CD14-positive monocyte (primary cell): ENCODE results near the gene NXPH4. TPM values are rescaled to one million over a fixed set of nuclear protein-coding genes. Genes with fewer than 3 reads are reported as not detected.

ENCODE experiments used
- DNase-seq, 3 donors: peaks; one replicate each; pipeline ENCODE4 v3.0.0-alpha.2; 2011 to 2022
- H2AFZ ChIP-seq: 2 replicates; pipeline ENCODE4 v1.6.0; 2012; ENCODE audit warnings: mild to moderate bottlenecking, low read depth, low read length, inconsistent platforms; ENCODE audit not compliant: insufficient read depth, poor library complexity, severe bottlenecking
- H3K27ac ChIP-seq, 2 donors: 1 replicate in 1 of 2; 2 replicates in 1 of 2; pipeline ENCODE4 v1.5.1; 2012 to 2013; ENCODE audit warnings: low read length in 2 of 2, control low read depth in 1 of 2, inconsistent platforms in 1 of 2, low read depth in 1 of 2, mild to moderate bottlenecking in 1 of 2
- H3K27me3 ChIP-seq, 2 donors: one replicate each; pipeline versions ENCODE4 v1.6.0 to v1.6.1; 2011 to 2013; ENCODE audit warnings: low read length in 2 of 2; ENCODE audit not compliant: control insufficient read depth in 2 of 2, insufficient read depth in 2 of 2
- H3K36me3 ChIP-seq, 2 donors: replicated peaks in 1 of 2; 1 replicate in 1 of 2; 2 replicates in 1 of 2; pipeline versions ENCODE4 v1.5.1 to v1.6.1; 2012 to 2013; ENCODE audit warnings: low read length in 2 of 2, control low read depth in 1 of 2, inconsistent platforms in 1 of 2, mild to moderate bottlenecking in 1 of 2; ENCODE audit not compliant: insufficient read depth in 2 of 2, control insufficient read depth in 1 of 2
- H3K4me1 ChIP-seq, 2 donors: 1 replicate in 1 of 2; 2 replicates in 1 of 2; pipeline versions ENCODE4 v1.5.1 to v1.6.1; 2012 to 2013; ENCODE audit warnings: low read length in 2 of 2, control low read depth in 1 of 2, inconsistent platforms in 1 of 2, mild to moderate bottlenecking in 1 of 2, moderate library complexity in 1 of 2; ENCODE audit not compliant: insufficient read depth in 2 of 2, control insufficient read depth in 1 of 2
- H3K4me2 ChIP-seq: replicated peaks from 2 replicates; pipeline ENCODE3; 2012; ENCODE audit warnings: low read length, moderate library complexity, mild to moderate bottlenecking; ENCODE audit not compliant: poor library complexity, severe bottlenecking; ENCODE audit errors: extremely low read depth
- H3K4me3 ChIP-seq, 3 experiments: fragments of 200-600 bp in 1 of 3; sonication (generic) in 1 of 3; replicated peaks in 1 of 3; 1 replicate in 2 of 3; 2 replicates in 1 of 3; pipeline ENCODE4 v1.5.1; 2011 to 2013; ENCODE audit warnings: low read length in 3 of 3, mild to moderate bottlenecking in 3 of 3, control low read depth in 2 of 3, low read depth in 2 of 3, inconsistent platforms in 1 of 3, moderate library complexity in 1 of 3
- H3K79me2 ChIP-seq: 2 replicates; pipeline ENCODE4 v1.6.0; 2012; ENCODE audit warnings: mild to moderate bottlenecking, control low read depth, inconsistent platforms, low read length, moderate library complexity; ENCODE audit not compliant: insufficient read depth
- H3K9ac ChIP-seq: 2 replicates; pipeline ENCODE4 v1.6.0; 2017; ENCODE audit warnings: low read length, mild to moderate bottlenecking; ENCODE audit not compliant: insufficient read depth, poor library complexity, severe bottlenecking
- H3K9me3 ChIP-seq, 2 donors: replicated peaks in 1 of 2; 1 replicate in 1 of 2; 2 replicates in 1 of 2; pipeline versions ENCODE4 v1.5.1 to v1.6.1; 2012 to 2013; ENCODE audit warnings: low read length in 2 of 2, control low read depth in 1 of 2; ENCODE audit not compliant: control insufficient read depth in 1 of 2, insufficient read depth in 1 of 2
- H4K20me1 ChIP-seq: 2 replicates; pipeline ENCODE4 v1.6.0; 2012; ENCODE audit warnings: mild to moderate bottlenecking, low read length, control low read depth, moderate library complexity; ENCODE audit not compliant: insufficient read depth
- H3K27ac Mint-ChIP-seq, 7 donors: one replicate each; pipeline ENCODE4 v1.8.0; 2020; ENCODE audit warnings: mild to moderate bottlenecking in 7 of 7, mixed read lengths in 7 of 7, moderate library complexity in 6 of 7, inconsistent platforms in 2 of 7
- H3K27me3 Mint-ChIP-seq, 3 donors: one replicate each; pipeline ENCODE4 v1.8.0; 2021 to 2022; ENCODE audit warnings: low read depth in 3 of 3, mild to moderate bottlenecking in 3 of 3, mixed read lengths in 3 of 3, moderate library complexity in 3 of 3, inconsistent platforms in 1 of 3
- H3K36me3 Mint-ChIP-seq, 2 donors: one replicate each; pipeline ENCODE4 v1.8.0; 2020; ENCODE audit warnings: mixed read lengths in 2 of 2, inconsistent platforms in 1 of 2, mild to moderate bottlenecking in 1 of 2
- H3K4me1 Mint-ChIP-seq: one replicate; pipeline ENCODE4 v1.8.0; 2020; ENCODE audit warnings: mild to moderate bottlenecking, mixed read lengths
- H3K4me3 Mint-ChIP-seq, 2 donors: one replicate each; pipeline ENCODE4 v1.8.0; 2020; ENCODE audit warnings: mild to moderate bottlenecking in 2 of 2, mixed read lengths in 2 of 2, moderate library complexity in 1 of 2
- H3K9me3 Mint-ChIP-seq, 7 donors: one replicate each; pipeline ENCODE4 v1.8.0; 2020 to 2022; ENCODE audit warnings: mixed read lengths in 7 of 7, mild to moderate bottlenecking in 6 of 7, moderate library complexity in 6 of 7, inconsistent platforms in 2 of 7
- CTCF ChIP-seq: fragments of 200-600 bp; IDR thresholded peaks from one replicate; pipeline ENCODE4 v1.8.0; 2022; ENCODE audit warnings: antibody characterized with exemption, mild to moderate bottlenecking
- WGBS: methylation state at CpG from one replicate; pipeline ENCODE4 v1.1.5; 2013; ENCODE audit warnings: missing lambda C conversion rate; ENCODE audit not compliant: insufficient coverage; 5-methylcytosine and 5-hydroxymethylcytosine counted together
- intact Hi-C, 2 donors: fragments of 100-400 bp; cut with micrococcal nuclease; formaldehyde crosslinking; loops; one replicate each; pipeline versions ENCODE4 v1.15.0 to v1.15.1; 2023
- polyA plus RNA-seq, 3 donors: library from polyadenylated mRNA; depleted of rRNA in 1 of 3; unstranded in 2 of 3; stranded (reverse) in 1 of 3; fragments of 300-500 nt in 2 of 3; fragments of >200 nt in 1 of 3; fragmentation: Illumina TruSeq in 2 of 3; gene quantifications; 1 replicate in 2 of 3; 2 replicates in 1 of 3; pipeline ENCODE4 v1.2.3, GENCODE V29; 2012 to 2021

The NXPH4 gene
- polyA plus RNA-seq, 3 donors = not detected

DNA sequence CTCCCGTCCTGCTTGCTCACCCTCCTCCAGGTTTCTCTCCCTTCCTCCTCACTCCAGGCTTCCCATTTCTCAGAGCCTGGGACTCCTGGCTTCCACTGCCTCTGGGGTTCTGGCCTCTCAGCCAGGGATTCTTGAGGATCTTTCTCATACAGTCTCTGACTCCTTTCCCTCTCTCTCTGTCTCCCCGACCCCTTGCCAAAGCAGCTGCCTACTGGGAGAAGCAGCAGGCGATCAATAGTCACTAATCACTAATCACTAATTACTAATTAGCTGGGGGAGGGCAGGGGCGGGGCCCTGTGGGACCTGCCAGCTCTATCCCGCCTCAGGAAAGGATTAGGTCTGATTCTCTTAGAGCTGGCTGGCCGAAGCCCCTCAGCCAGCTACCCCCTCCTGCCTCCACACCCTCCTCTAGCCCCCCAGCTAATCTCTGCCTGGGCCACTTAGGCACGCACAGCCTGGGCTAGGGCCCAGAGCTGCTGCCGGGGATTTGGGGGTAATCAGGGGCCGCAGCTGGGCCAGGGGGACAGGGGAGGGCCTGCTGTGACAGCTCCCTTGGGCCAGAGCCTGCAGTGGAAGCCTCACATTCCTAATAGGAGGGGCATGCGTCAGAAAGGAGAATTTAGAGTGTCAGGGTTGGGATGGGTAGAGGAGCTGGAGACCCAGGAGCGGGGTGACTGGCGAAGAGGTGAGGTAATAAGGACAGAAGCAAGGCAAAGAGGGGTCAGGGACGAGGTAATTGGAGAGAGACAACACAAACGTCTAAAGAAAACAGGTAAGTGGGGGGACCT lies 2.8 kb downstream of the NXPH4 start:
- peaks cover 92 to 96% of the 10 kb centered on the region in 2 donors for H3K27me3 ChIP-seq
- intact Hi-C loops = no loop called here
- Mint-ChIP-seq H3K4me1 (peaks cover 33% of the 10 kb centered on the region), H3K27me3 (peaks cover 90 to 98% (median 93%) of the 10 kb centered on the region in 3 donors), H3K4me3 (peak overlapping the region in 1 of 2 donors; percentile 80), H3K36me3 (peaks cover 3 to 24% of the 10 kb centered on the region in 2 donors), H3K27ac (no peak overlapping the region), H3K9me3 (peaks cover 0 to 32% (median 19%) of the 10 kb centered on the region in 7 donors)
- no peak overlapping the region for H3K4me2 ChIP-seq
- WGBS = 37% methylated on average over 11 of the region's 14 CpGs
- no peak for TF ChIP-seq CTCF
- no peak overlapping the region for H3K9ac ChIP-seq
- H3K36me3 ChIP-seq = no peaks in the 10 kb centered on the region
- no peak overlapping the region for H2AFZ ChIP-seq
- peaks cover 0 to 53% of the 10 kb centered on the region in 2 donors for H3K9me3 ChIP-seq
- peaks cover 14 to 23% of the 10 kb centered on the region in 2 donors for H3K4me1 ChIP-seq
- no peak overlapping the region for H3K27ac ChIP-seq
- peaks cover 18% of the 10 kb centered on the region for H4K20me1 ChIP-seq
- no peak overlapping the region for H3K4me3 ChIP-seq
- no peak for DNase-seq
- H3K79me2 ChIP-seq = no peaks in the 10 kb centered on the region

DNA sequence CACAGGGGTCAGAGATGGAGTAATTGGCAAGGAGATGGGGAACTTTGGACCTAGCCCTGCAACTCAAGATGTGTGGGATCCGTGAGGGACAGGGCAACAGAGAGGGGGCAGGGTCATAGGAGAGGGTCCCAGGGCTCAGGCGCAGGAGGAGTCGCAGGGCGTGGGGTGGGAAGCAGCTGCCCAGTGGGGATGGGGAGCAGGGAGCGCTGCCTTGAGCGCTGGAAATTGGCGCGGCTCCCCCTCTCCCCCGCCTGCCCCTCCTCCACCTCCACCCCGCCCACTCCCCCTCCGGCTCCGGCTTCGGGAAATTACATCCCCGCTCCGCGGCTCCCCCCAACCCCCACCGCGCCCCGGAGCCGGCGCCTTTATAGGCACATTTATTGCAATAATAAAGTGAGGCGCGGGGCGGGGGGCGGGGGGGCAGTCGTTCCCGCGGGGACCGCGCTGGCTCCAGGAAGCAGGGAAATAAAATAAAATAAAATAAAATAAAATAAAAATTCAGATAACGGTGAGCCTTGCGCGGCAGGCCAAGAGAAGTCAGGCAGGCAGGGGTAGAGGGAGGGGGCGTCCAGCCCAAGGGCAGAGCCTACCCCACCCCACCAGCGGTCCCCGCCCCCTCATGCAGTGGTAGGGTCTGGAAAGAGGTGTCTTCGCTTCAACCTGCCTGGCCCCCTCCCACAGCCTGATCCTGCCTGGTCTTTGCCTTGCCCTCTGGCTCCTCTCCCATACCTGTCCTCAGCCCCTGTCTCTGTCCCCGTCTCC lies 3.6 kb downstream of the NXPH4 start:
- WGBS = 28% methylated on average over 2 of the region's 38 CpGs
- no peak overlapping the region for H3K4me2 ChIP-seq
- H3K79me2 ChIP-seq = no peaks in the 10 kb centered on the region
- peaks cover 3 to 26% of the 10 kb centered on the region in 2 donors for H3K36me3 Mint-ChIP-seq
- H4K20me1 ChIP-seq = peaks cover 11% of the 10 kb centered on the region
- no peak overlapping the region for H3K27ac Mint-ChIP-seq
- H3K9me3 ChIP-seq = peaks cover 0 to 55% of the 10 kb centered on the region in 2 donors
- intact Hi-C loops = no loop called here
- no peak overlapping the region for H3K9ac ChIP-seq
- peaks cover 38% of the 10 kb centered on the region for H3K4me1 Mint-ChIP-seq
- no peaks in the 10 kb centered on the region for H3K36me3 ChIP-seq
- DNase-seq = no peak
- no peak overlapping the region for H3K27ac ChIP-seq
- H3K9me3 Mint-ChIP-seq = peaks cover 0 to 30% (median 17%) of the 10 kb centered on the region in 7 donors
- no peak overlapping the region for H3K4me3 ChIP-seq
- H3K27me3 Mint-ChIP-seq = peaks cover 90 to 98% (median 92%) of the 10 kb centered on the region in 3 donors
- H3K27me3 ChIP-seq = peaks cover 89 to 95% of the 10 kb centered on the region in 2 donors
- no peak for TF ChIP-seq CTCF
- H3K4me1 ChIP-seq = peaks cover 17 to 30% of the 10 kb centered on the region in 2 donors
- peak overlapping the region in 1 of 2 donors; percentile 80 for H3K4me3 Mint-ChIP-seq
- no peak overlapping the region for H2AFZ ChIP-seq
